ENCODE results near the gene CCR5.

CCR5 gene

DNA sequence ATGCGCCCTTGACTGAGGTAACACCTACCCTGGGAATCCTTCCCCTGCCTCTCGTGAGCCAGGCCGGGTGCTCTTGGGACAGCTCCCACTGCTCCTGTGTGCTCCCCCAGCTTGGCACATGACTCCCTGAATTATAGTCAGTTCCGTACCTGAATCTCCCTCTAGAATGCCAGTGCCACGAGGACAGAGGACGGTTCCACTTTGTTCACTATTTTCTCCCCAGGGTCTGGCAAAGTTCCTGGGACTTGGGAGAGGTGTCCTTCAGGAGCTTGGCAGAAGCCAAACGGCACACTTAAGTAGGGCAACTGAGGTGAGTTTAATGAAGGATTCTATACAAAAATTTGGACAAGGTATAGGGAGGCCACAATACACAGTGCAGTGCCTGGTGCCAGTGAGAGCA lies 26.4 kb downstream of the CCR5 start:
- H3K27ac ChIP-seq (ENCODE audit: low read length, poor library complexity, severe bottlenecking) = no peak overlapping the region
- no peak overlapping the region for H2BK120ac ChIP-seq (ENCODE audit: low read depth, low read length)
- H3K9me3 ChIP-seq (ENCODE audit: control insufficient read depth, low read length) = no peaks in the 10 kb centered on the region
- no peak overlapping the region for H3K14ac ChIP-seq (ENCODE audit: low read length in 2 of 2)
- no peak overlapping the region for H3K4me2 ChIP-seq (ENCODE audit: low read length, poor library complexity, severe bottlenecking)
- H3K9ac ChIP-seq (ENCODE audit: low read length) = no peak overlapping the region
- H3K4me3 ChIP-seq (ENCODE audit: insufficient read depth in 1 of 2, low read depth in 1 of 2, low read length in 2 of 2) = no peak overlapping the region
- H3K18ac ChIP-seq (ENCODE audit: low read depth in 1 of 2, low read length in 2 of 2) = no peak overlapping the region
- no peak overlapping the region for H2BK15ac ChIP-seq (ENCODE audit: low read depth, poor library complexity, severe bottlenecking)
- H4K8ac ChIP-seq (ENCODE audit: low read length) = no peak overlapping the region
- H2BK5ac ChIP-seq (ENCODE audit: low read depth, low read length, poor library complexity, severe bottlenecking) = no peak overlapping the region
- no peak overlapping the region for H4K91ac ChIP-seq (ENCODE audit: low read length)
- H3K23ac ChIP-seq (ENCODE audit: low read length in 2 of 2) = no peak overlapping the region
- H3K27me3 ChIP-seq (ENCODE audit: control insufficient read depth in 1 of 2, insufficient read depth in 1 of 2, low read length in 2 of 2) = peaks cover 16 to 44% of the 10 kb centered on the region in 2 experiments
- no peak for DNase-seq
- H3K4ac ChIP-seq (ENCODE audit: low read depth in 1 of 2, low read length in 2 of 2) = no peak overlapping the region
- H3K4me1 ChIP-seq (ENCODE audit: control insufficient read depth, insufficient read depth, low read depth, low read length) = peaks cover 2% of the 10 kb centered on the region
- no peak overlapping the region for H2BK12ac ChIP-seq (ENCODE audit: low read length in 2 of 2)
- no peak overlapping the region for H2AFZ ChIP-seq (ENCODE audit: low read depth, low read length)
- H2AK5ac ChIP-seq (ENCODE audit: low read length, severe bottlenecking) = no peak overlapping the region
- no peaks in the 10 kb centered on the region for H3K79me1 ChIP-seq (replicated peaks; ENCODE audit: low read length, poor library complexity, severe bottlenecking)
- WGBS = 96% methylated on average over 7 of the region's 7 CpGs
- H3K36me3 ChIP-seq (ENCODE audit: control insufficient read depth in 1 of 2, insufficient read depth in 2 of 2, low read depth in 1 of 2, low read length in 2 of 2) = no peaks in the 10 kb centered on the region

DNA sequence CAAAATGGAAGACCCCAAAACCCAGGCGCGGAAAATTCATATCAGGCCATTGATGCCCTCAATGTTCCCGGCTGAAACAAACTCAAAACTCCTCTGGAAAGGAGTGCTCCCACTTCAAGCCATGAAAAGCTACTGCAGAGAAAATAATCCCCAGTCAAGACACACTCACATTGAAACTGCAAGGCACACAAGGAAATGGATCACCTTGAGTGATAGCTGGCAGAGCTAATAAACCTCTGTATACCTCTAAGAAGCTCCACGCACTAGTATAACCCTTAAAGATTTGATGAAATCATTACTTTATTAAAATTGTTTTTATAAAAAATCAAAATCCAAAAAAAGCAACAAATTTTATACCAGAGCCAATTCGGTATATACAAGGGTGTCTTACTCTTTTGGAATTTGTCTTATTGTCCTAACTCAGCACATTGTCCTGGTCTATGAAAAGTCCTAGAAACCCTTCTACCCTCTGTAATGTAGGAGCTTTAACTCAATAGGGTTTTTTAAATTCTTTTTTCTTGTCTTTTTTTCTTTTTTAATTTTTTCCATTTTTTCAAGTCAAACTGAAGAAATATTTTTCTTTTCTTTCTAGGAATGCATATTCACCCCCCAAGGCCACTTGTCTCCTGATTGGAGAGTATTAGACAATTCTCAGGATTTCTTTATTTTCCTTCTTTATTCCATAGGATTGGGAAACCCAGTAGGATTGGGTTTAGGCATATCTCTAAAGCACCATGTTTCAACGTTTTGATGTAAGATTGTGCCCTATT lies 27.6 kb downstream of the CCR5 start:
- Histone ChIP-seq H3K23ac (ENCODE audit: low read length in 2 of 2) (no peak overlapping the region), H3K14ac (ENCODE audit: low read length in 2 of 2) (no peak overlapping the region), H2AK5ac (ENCODE audit: low read length, severe bottlenecking) (no peak overlapping the region), H2BK12ac (ENCODE audit: low read length in 2 of 2) (no peak overlapping the region), H4K91ac (ENCODE audit: low read length) (no peak overlapping the region), H3K27me3 (ENCODE audit: control insufficient read depth in 1 of 2, insufficient read depth in 1 of 2, low read length in 2 of 2) (peaks cover 16 to 44% of the 10 kb centered on the region in 2 experiments), H2BK5ac (ENCODE audit: low read depth, low read length, poor library complexity, severe bottlenecking) (no peak overlapping the region), H2BK15ac (ENCODE audit: low read depth, poor library complexity, severe bottlenecking) (no peak overlapping the region), H3K9me3 (ENCODE audit: control insufficient read depth, low read length) (no peaks in the 10 kb centered on the region), H3K4me2 (ENCODE audit: low read length, poor library complexity, severe bottlenecking) (no peak overlapping the region), H2BK120ac (ENCODE audit: low read depth, low read length) (no peak overlapping the region), H3K18ac (ENCODE audit: low read depth in 1 of 2, low read length in 2 of 2) (no peak overlapping the region), H3K36me3 (ENCODE audit: control insufficient read depth in 1 of 2, insufficient read depth in 2 of 2, low read depth in 1 of 2, low read length in 2 of 2) (no peaks in the 10 kb centered on the region), H3K27ac (ENCODE audit: low read length, poor library complexity, severe bottlenecking) (no peak overlapping the region), H3K4me1 (ENCODE audit: control insufficient read depth, insufficient read depth, low read depth, low read length) (peaks cover 2% of the 10 kb centered on the region), H2AFZ (ENCODE audit: low read depth, low read length) (no peak overlapping the region), H3K79me1 (replicated peaks; ENCODE audit: low read length, poor library complexity, severe bottlenecking) (no peaks in the 10 kb centered on the region), H3K9ac (ENCODE audit: low read length) (no peak overlapping the region), H4K8ac (ENCODE audit: low read length) (no peak overlapping the region), H3K4me3 (ENCODE audit: insufficient read depth in 1 of 2, low read depth in 1 of 2, low read length in 2 of 2) (no peak overlapping the region), H3K4ac (ENCODE audit: low read depth in 1 of 2, low read length in 2 of 2) (no peak overlapping the region)
- WGBS = 96% methylated on average over 3 of the region's 6 CpGs
- no peak for DNase-seq

DNA sequence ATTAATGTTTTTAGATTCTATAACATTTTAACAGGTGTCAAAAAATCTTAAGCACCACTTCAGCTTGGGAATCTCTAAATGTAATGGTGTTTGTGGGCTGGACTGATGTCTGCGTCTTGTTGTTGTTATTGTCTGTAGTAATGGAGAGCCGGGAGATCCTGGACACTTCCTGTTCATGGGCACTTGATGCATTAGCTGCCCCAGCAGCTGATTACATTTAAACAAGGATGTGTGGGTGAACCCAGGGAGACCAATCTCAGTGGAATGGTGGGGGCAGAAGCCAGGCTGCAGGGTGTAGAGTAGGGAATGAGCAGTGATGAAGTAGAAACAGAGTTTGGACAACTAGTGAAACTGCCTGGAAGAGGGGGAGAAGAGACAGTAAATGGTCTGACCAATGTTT lies 28.4 kb downstream of the CCR5 start:
- Histone ChIP-seq H3K27me3 (ENCODE audit: control insufficient read depth in 1 of 2, insufficient read depth in 1 of 2, low read length in 2 of 2) (peaks cover 16 to 42% of the 10 kb centered on the region in 2 experiments), H4K8ac (ENCODE audit: low read length) (no peak overlapping the region), H3K14ac (ENCODE audit: low read length in 2 of 2) (no peak overlapping the region), H2AK5ac (ENCODE audit: low read length, severe bottlenecking) (no peak overlapping the region), H3K4me1 (ENCODE audit: control insufficient read depth, insufficient read depth, low read depth, low read length) (no peaks in the 10 kb centered on the region), H3K36me3 (ENCODE audit: control insufficient read depth in 1 of 2, insufficient read depth in 2 of 2, low read depth in 1 of 2, low read length in 2 of 2) (no peaks in the 10 kb centered on the region), H4K91ac (ENCODE audit: low read length) (no peak overlapping the region), H3K9ac (ENCODE audit: low read length) (no peak overlapping the region), H3K23ac (ENCODE audit: low read length in 2 of 2) (no peak overlapping the region), H3K79me1 (replicated peaks; ENCODE audit: low read length, poor library complexity, severe bottlenecking) (no peaks in the 10 kb centered on the region), H3K4me2 (ENCODE audit: low read length, poor library complexity, severe bottlenecking) (no peak overlapping the region), H3K27ac (ENCODE audit: low read length, poor library complexity, severe bottlenecking) (no peak overlapping the region), H3K4ac (ENCODE audit: low read depth in 1 of 2, low read length in 2 of 2) (no peak overlapping the region), H2BK120ac (ENCODE audit: low read depth, low read length) (no peak overlapping the region), H3K9me3 (ENCODE audit: control insufficient read depth, low read length) (no peaks in the 10 kb centered on the region), H3K4me3 (ENCODE audit: insufficient read depth in 1 of 2, low read depth in 1 of 2, low read length in 2 of 2) (no peak overlapping the region), H3K18ac (ENCODE audit: low read depth in 1 of 2, low read length in 2 of 2) (no peak overlapping the region), H2AFZ (ENCODE audit: low read depth, low read length) (no peak overlapping the region), H2BK12ac (ENCODE audit: low read length in 2 of 2) (no peak overlapping the region), H2BK15ac (ENCODE audit: low read depth, poor library complexity, severe bottlenecking) (no peak overlapping the region), H2BK5ac (ENCODE audit: low read depth, low read length, poor library complexity, severe bottlenecking) (no peak overlapping the region)
- WGBS = 36% methylated on average over 2 of the region's 2 CpGs
- peak; percentile 1 for DNase-seq

DNA sequence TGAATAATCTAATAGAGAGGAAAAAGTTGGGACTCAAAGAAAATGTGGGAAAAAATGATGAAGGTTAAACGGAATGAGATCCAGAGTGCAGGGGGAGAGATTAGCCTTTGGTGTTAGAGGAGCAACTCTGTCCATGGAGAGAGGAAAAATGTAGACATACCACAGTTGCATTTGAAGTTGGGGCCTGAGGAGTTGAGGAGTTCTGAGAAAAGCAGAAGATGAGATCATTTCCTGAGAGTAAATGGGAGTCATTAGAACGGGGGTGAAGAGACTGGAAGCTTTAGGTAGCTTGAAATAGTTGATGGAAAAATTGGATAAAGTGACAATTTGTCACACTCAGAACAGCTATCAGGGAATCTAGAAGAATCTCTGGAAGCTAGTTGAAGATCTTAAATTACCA lies 28.8 kb downstream of the CCR5 start:
- no peak overlapping the region for H3K4ac ChIP-seq (ENCODE audit: low read depth in 1 of 2, low read length in 2 of 2)
- H3K79me1 ChIP-seq (replicated peaks; ENCODE audit: low read length, poor library complexity, severe bottlenecking) = no peaks in the 10 kb centered on the region
- H2BK5ac ChIP-seq (ENCODE audit: low read depth, low read length, poor library complexity, severe bottlenecking) = no peak overlapping the region
- H3K14ac ChIP-seq (ENCODE audit: low read length in 2 of 2) = no peak overlapping the region
- H2BK12ac ChIP-seq (ENCODE audit: low read length in 2 of 2) = no peak overlapping the region
- no peak overlapping the region for H3K4me3 ChIP-seq (ENCODE audit: insufficient read depth in 1 of 2, low read depth in 1 of 2, low read length in 2 of 2)
- no peak overlapping the region for H2AFZ ChIP-seq (ENCODE audit: low read depth, low read length)
- no peak overlapping the region for H2BK15ac ChIP-seq (ENCODE audit: low read depth, poor library complexity, severe bottlenecking)
- H4K8ac ChIP-seq (ENCODE audit: low read length) = no peak overlapping the region
- H2AK5ac ChIP-seq (ENCODE audit: low read length, severe bottlenecking) = no peak overlapping the region
- H3K9ac ChIP-seq (ENCODE audit: low read length) = no peak overlapping the region
- no peak overlapping the region for H3K27ac ChIP-seq (ENCODE audit: low read length, poor library complexity, severe bottlenecking)
- WGBS = 36% methylated on average over 2 of the region's 2 CpGs
- no peaks in the 10 kb centered on the region for H3K4me1 ChIP-seq (ENCODE audit: control insufficient read depth, insufficient read depth, low read depth, low read length)
- no peak overlapping the region for H3K4me2 ChIP-seq (ENCODE audit: low read length, poor library complexity, severe bottlenecking)
- H4K91ac ChIP-seq (ENCODE audit: low read length) = no peak overlapping the region
- H3K9me3 ChIP-seq (ENCODE audit: control insufficient read depth, low read length) = no peaks in the 10 kb centered on the region
- H3K27me3 ChIP-seq (ENCODE audit: control insufficient read depth in 1 of 2, insufficient read depth in 1 of 2, low read length in 2 of 2) = peaks cover 13 to 37% of the 10 kb centered on the region in 2 experiments
- H3K18ac ChIP-seq (ENCODE audit: low read depth in 1 of 2, low read length in 2 of 2) = no peak overlapping the region
- H3K23ac ChIP-seq (ENCODE audit: low read length in 2 of 2) = no peak overlapping the region
- H3K36me3 ChIP-seq (ENCODE audit: control insufficient read depth in 1 of 2, insufficient read depth in 2 of 2, low read depth in 1 of 2, low read length in 2 of 2) = no peaks in the 10 kb centered on the region
- DNase-seq = peak; percentile 52
- H2BK120ac ChIP-seq (ENCODE audit: low read depth, low read length) = no peak overlapping the region

Data from mesenchymal stem cell (in vitro differentiated cells and primary cell).